SK-N-MC (cell line): ENCODE measurements around the gene ESPL1.

Experiments used
- EZH2 ChIP-seq: fragments of 200-600 bp; sonication (generic); IDR thresholded peaks from one replicate; pipeline ENCODE4 v1.6.1; 2017; ENCODE audit warnings: antibody characterized with exemption
- FOXP2 ChIP-seq: optimal IDR thresholded peaks from 2 replicates; pipeline ENCODE3; 2011; ENCODE audit warnings: mild to moderate bottlenecking, moderate library complexity; ENCODE audit not compliant: insufficient read depth; ENCODE audit errors: extremely low read length, control extremely low read depth
- POLR2AphosphoS5 ChIP-seq: IDR thresholded peaks from 2 replicates; pipeline ENCODE4 v1.6.1; 2012; ENCODE audit warnings: mild to moderate bottlenecking, low read depth, low read length, borderline replicate concordance

DNA sequence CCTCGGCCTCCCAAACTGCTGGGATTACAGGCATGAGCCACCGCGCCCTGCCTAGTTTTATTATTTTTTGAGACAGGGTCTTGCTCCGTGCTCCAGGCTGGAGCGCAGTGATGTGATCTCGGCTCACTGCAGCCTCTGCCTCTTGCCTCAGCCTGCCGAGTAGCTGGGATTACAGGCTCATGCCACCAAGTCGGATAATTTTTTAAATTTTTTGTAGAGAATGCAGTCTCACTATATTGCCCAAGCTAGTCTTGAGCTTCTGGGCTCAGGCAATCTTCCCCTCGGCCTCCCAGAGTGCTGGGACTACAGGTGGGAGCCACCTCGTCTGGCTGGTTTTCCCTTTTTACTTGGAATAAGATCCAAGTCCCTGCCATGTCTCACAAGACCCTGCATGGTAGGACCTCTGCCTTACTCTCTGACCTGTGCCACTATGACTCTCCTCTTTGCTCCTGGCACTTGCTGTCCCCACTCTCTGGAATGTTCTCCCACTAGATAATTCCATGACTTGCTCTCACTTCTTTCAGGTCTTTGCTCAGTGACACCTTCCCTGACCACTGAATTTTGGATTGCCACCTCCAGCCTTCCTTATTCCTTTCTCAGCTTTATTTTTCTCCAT, 28.3 kb upstream of the ESPL1 start:
- TF ChIP-seq POLR2AphosphoS5 (no peak), EZH2 (no peak), FOXP2 (no peak)
